Measurements from ENCODE around the gene SSR1. TPM values are rescaled to one million over a fixed set of nuclear protein-coding genes. Genes with fewer than 3 reads are reported as not detected.

SSR1 gene
- total RNA-seq, 3 donors from 2014 or later = 52.2 to 53.6 (median 53.4) TPM

DNA sequence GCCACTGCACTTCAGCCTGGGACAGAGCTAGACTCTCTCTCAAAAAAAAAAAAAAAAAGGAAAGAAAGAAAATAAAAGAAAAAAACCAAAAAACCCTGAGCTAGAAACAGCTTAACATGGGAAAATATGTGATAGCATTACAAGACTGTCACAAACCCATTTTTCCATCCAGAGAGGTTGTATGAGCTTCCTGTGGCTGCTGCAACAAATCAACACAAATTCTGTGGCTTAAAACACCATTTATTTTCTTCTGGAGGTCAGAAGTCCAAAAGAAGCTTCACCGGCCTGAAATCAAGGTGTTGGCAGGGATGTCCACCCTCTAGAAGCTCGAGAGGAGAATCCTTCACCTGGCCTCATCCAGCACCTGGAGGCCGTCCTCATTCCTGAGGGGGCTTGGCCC, 21.7 kb upstream of the SSR1 start:
- no peaks in the 10 kb centered on the region for H3K27me3 ChIP-seq
- H3K4me1 ChIP-seq = no peaks in the 10 kb centered on the region
- TF ChIP-seq, protein P1, sequence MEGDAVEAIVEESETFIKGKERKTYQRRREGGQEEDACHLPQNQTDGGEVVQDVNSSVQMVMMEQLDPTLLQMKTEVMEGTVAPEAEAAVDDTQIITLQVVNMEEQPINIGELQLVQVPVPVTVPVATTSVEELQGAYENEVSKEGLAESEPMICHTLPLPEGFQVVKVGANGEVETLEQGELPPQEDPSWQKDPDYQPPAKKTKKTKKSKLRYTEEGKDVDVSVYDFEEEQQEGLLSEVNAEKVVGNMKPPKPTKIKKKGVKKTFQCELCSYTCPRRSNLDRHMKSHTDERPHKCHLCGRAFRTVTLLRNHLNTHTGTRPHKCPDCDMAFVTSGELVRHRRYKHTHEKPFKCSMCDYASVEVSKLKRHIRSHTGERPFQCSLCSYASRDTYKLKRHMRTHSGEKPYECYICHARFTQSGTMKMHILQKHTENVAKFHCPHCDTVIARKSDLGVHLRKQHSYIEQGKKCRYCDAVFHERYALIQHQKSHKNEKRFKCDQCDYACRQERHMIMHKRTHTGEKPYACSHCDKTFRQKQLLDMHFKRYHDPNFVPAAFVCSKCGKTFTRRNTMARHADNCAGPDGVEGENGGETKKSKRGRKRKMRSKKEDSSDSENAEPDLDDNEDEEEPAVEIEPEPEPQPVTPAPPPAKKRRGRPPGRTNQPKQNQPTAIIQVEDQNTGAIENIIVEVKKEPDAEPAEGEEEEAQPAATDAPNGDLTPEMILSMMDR (IDR thresholded peaks at IDR 0.05) = no peak
- TF ChIP-seq POLR2AphosphoS5 (IDR thresholded peaks at IDR 0.05) (no peak), POLR2A (IDR thresholded peaks at IDR 0.05) (no peak)
- no peaks in the 10 kb centered on the region for H3K9me3 ChIP-seq
- intact Hi-C loops (cut with DNase I; ENCODE audit: low total_unique reads) = no loop called here
- no peaks in the 10 kb centered on the region for H3K36me3 ChIP-seq
- no peak overlapping the region for H3K27ac ChIP-seq
- H3K4me3 ChIP-seq = no peak overlapping the region
- no peak for DNase-seq (ENCODE audit: low spot score in 2 of 2)

DNA sequence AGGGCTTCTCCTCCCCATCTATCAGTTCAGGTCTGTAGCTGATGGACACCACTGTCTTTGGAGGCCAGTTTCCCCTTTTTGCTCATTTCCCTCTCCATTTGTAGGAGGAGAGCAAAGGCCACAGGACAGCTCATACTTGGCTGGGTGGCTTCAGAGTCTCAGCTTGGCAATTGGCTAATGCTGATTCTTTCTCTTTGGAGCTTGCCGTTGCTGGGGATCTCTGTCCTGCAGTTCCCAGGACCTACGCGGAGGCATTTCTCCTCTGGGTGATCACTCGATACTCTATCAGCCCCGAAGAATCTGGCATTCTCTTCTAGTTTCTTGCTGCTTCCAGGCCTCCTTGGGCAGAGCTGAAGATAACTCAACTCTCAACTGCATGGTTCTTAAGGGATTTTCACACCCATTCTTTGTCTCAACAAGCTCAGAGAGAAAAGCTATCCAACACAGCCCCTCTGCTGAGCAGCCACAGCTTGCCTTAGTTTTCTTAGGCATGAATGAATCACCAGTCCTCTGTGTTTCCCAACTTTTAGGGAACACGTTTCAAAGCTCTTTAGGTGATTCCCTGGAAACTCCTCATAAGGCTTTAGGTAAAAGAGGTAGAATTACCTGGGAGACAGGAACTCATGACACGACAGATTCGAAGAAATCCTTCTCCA, 19.2 kb upstream of the SSR1 start:
- DNase-seq (ENCODE audit: low spot score in 2 of 2) = no peak
- Histone ChIP-seq H3K36me3 (no peaks in the 10 kb centered on the region), H3K9me3 (no peaks in the 10 kb centered on the region), H3K4me1 (no peaks in the 10 kb centered on the region), H3K27ac (no peak overlapping the region), H3K27me3 (no peaks in the 10 kb centered on the region), H3K4me3 (no peak overlapping the region)
- no peak for TF ChIP-seq POLR2A (IDR thresholded peaks at IDR 0.05)
- TF ChIP-seq POLR2AphosphoS5 (IDR thresholded peaks at IDR 0.05) = no peak
- TF ChIP-seq, protein P1 (IDR thresholded peaks at IDR 0.05) = no peak
- intact Hi-C loops (cut with DNase I; ENCODE audit: low total_unique reads) = no loop called here

DNA sequence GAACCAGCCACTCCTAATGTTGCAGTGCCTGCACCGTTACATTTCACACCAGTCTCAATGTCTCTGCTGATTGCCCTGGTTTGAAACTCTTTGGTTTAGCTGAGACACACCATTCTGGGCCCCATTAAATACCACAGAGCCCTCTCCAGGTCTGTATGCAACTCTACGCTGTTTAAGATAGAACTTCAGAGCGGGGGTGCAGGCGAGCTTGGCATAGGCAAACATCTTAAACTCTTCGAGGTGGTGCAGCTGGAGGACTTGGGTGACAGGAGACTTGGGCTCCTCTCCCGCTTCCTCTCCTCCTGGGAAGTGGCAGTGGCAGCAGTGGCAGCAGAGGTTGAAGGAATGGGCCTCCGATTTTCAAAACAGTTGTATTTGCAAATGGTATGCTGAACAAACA, 18.5 kb upstream of the SSR1 start:
- TF ChIP-seq POLR2A (IDR thresholded peaks at IDR 0.05) = no peak
- TF ChIP-seq POLR2AphosphoS5 (IDR thresholded peaks at IDR 0.05) = no peak
- TF ChIP-seq, protein P1 (IDR thresholded peaks at IDR 0.05) = no peak
- no peak overlapping the region for H3K27ac ChIP-seq
- H3K4me3 ChIP-seq = no peak overlapping the region
- H3K27me3 ChIP-seq = no peaks in the 10 kb centered on the region
- no peaks in the 10 kb centered on the region for H3K4me1 ChIP-seq
- H3K36me3 ChIP-seq = no peaks in the 10 kb centered on the region
- no peaks in the 10 kb centered on the region for H3K9me3 ChIP-seq
- intact Hi-C loops (cut with DNase I; ENCODE audit: low total_unique reads) = no loop called here
- no peak for DNase-seq (ENCODE audit: low spot score in 2 of 2)

DNA sequence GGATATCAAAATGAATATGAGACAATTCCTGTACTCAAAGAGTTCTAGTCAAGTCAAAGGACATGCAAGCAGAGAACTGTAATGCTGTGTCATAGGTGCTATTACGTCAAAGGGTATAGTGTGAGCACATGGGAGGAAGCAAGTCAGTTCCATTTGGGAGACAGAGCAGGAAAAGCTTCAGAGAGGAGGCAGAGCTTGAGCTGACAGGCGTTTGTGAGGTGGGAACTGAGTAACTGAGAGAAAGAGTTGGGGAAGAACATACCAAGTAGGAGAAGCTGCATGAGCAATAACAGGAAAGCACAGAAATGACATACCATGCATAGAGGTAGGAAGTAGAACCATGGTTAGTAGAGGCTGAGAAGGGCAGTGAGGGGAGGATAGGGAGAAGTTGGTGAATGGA, 15.2 kb upstream of the SSR1 start:
- Histone ChIP-seq H3K27me3 (no peaks in the 10 kb centered on the region), H3K9me3 (no peaks in the 10 kb centered on the region), H3K4me3 (no peak overlapping the region), H3K27ac (no peak overlapping the region), H3K4me1 (no peaks in the 10 kb centered on the region), H3K36me3 (no peaks in the 10 kb centered on the region)
- TF ChIP-seq POLR2AphosphoS5 (IDR thresholded peaks at IDR 0.05) (no peak), POLR2A (IDR thresholded peaks at IDR 0.05) (no peak)
- TF ChIP-seq, protein P1 (IDR thresholded peaks at IDR 0.05) = no peak
- intact Hi-C loops (cut with DNase I; ENCODE audit: low total_unique reads) = no loop called here
- no peak for DNase-seq (ENCODE audit: low spot score in 2 of 2)

DNA sequence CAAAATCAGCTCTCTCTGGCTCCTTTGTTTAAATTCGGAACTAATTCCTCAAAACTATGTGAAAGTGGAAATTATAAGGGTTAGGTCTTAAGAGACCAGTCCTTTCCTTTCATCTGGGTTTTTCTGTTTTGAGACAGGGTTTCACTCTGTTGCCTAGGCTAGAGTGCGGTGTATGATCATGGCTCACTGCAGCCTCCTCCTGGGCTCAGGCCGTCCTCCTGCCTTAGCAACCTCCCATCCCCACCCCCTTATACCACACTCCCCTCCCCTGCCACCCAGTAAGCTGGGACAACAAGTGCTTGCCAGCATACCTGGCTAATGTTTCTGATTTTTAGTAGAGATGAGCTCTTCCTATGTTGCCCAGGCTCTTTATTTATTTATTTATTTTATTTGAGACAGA, 12.8 kb upstream of the SSR1 start:
- TF ChIP-seq POLR2AphosphoS5 (IDR thresholded peaks at IDR 0.05) (no peak), POLR2A (IDR thresholded peaks at IDR 0.05) (no peak)
- TF ChIP-seq, protein P1 (IDR thresholded peaks at IDR 0.05) = no peak
- no peak for DNase-seq (ENCODE audit: low spot score in 2 of 2)
- H3K4me1 ChIP-seq = no peaks in the 10 kb centered on the region
- H3K27ac ChIP-seq = no peak overlapping the region
- H3K36me3 ChIP-seq = no peaks in the 10 kb centered on the region
- no peaks in the 10 kb centered on the region for H3K9me3 ChIP-seq
- H3K27me3 ChIP-seq = no peaks in the 10 kb centered on the region
- intact Hi-C loops (cut with DNase I; ENCODE audit: low total_unique reads) = no loop called here
- no peak overlapping the region for H3K4me3 ChIP-seq

Data from breast epithelium (tissue), 4 donors.